IPS-15b (cell line): ENCODE measurements around the gene ELOVL1.

ENCODE experiments used
- H3K27me3 ChIP-seq: one replicate; pipeline ENCODE4 v1.6.1; 2013; ENCODE audit warnings: low read length; ENCODE audit not compliant: control insufficient read depth, insufficient read depth
- H3K36me3 ChIP-seq: one replicate; pipeline ENCODE4 v1.6.1; 2013; ENCODE audit warnings: low read length; ENCODE audit not compliant: control insufficient read depth, insufficient read depth
- H3K4me1 ChIP-seq: one replicate; pipeline ENCODE4 v1.6.1; 2013; ENCODE audit warnings: mild to moderate bottlenecking, low read length; ENCODE audit not compliant: control insufficient read depth, insufficient read depth
- H3K4me3 ChIP-seq: one replicate; pipeline ENCODE4 v1.5.1; 2013; ENCODE audit warnings: low read depth, low read length
- H3K9ac ChIP-seq: one replicate; pipeline ENCODE4 v1.6.1; 2013; ENCODE audit warnings: low read depth, mild to moderate bottlenecking, low read length
- H3K9me3 ChIP-seq: one replicate; pipeline ENCODE4 v1.6.1; 2013; ENCODE audit warnings: mild to moderate bottlenecking, low read length; ENCODE audit not compliant: control insufficient read depth, insufficient read depth

The ELOVL1 gene

DNA sequence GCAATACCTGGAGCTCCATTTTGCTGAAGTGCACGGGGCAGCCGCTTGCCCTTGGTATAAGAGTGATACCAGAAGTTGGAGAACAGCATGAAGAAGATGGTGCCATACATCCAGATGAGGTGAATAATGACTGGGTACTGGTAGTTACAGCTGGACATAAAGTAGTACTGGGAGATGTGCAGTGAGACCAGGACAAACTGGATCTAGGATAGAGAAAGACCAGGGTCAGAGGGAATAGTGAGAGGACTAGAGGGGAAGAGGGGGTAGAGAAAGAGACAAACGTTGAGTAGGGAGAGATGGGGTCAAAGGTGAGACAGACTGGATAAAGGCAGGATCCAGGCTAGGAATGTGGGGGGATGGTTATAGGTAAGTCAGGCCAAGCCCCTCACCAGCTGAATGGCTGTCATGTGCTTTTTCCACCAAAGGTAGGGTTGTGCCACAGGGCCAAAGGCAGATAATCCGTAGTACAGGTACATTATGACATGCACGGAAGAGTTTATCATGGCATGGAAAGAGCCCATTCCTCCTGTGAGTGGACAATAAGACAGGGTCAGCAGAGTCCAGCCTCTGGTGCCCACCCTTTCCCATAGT, 3.8 kb downstream of the ELOVL1 start:
- Histone ChIP-seq H3K36me3 (peaks cover 52% of the 10 kb centered on the region), H3K9ac (no peak overlapping the region), H3K4me1 (peaks cover 15% of the 10 kb centered on the region)

DNA sequence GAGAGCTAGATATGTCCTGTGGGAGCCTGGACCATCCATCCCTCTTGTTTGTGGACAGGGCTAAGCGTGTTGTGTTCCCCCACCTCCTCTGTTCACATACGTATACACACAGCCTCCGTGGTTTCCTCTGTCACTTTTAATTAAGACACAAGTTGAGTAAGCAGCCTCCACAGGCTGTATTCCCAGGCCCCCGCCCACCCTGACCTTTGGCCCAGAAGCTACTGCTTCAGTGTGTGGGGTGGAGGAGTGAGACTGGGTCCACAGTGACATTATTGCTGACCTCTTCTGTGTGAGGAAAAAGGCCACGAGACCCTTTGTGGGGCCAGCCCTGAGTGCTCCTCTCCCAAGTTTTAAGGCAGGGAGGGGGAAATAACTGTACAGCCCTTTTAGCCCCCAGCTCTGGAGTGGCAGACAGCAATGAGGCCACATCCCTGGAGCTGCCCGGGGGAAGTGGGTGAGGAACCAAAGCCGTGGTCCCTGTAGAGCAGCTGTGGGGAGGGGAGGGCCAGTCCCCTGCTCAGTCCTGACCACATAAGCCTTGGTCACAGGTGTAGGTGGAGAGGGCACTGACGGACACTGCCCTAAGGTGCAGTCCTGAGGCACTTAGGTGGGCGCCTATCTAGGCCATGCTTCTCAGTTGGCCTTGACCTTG, 4.4 kb downstream of the ELOVL1 start:
- H3K9me3 ChIP-seq = no peaks in the 10 kb centered on the region
- no peak overlapping the region for H3K4me3 ChIP-seq
- peaks cover 15% of the 10 kb centered on the region for H3K4me1 ChIP-seq
- peaks cover 52% of the 10 kb centered on the region for H3K36me3 ChIP-seq
- no peaks in the 10 kb centered on the region for H3K27me3 ChIP-seq
- no peak overlapping the region for H3K9ac ChIP-seq

More for the DNA sequence above, 3.8 kb downstream of the ELOVL1 start:
- H3K27me3 ChIP-seq = no peaks in the 10 kb centered on the region
- no peak overlapping the region for H3K4me3 ChIP-seq
- no peaks in the 10 kb centered on the region for H3K9me3 ChIP-seq

DNA sequence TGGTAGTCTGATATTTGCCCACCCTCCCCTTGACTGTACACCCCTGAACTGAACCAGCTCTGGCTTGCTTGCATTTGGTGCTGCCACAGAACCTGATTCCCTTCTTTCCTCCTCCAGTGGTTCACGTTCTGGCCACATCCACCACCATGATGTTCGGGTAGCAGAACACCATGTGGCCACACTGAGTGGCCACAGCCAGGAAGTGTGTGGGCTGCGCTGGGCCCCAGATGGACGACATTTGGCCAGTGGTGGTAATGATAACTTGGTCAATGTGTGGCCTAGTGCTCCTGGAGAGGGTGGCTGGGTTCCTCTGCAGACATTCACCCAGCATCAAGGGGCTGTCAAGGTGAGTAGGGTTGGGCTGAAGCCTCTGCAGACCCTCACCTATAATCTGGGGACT, 7.2 kb downstream of the ELOVL1 start:
- Histone ChIP-seq H3K9me3 (no peaks in the 10 kb centered on the region), H3K4me3 (peak overlapping the region; percentile 94), H3K4me1 (peaks cover 8% of the 10 kb centered on the region), H3K9ac (no peak overlapping the region), H3K36me3 (peaks cover 52% of the 10 kb centered on the region), H3K27me3 (no peaks in the 10 kb centered on the region)

DNA sequence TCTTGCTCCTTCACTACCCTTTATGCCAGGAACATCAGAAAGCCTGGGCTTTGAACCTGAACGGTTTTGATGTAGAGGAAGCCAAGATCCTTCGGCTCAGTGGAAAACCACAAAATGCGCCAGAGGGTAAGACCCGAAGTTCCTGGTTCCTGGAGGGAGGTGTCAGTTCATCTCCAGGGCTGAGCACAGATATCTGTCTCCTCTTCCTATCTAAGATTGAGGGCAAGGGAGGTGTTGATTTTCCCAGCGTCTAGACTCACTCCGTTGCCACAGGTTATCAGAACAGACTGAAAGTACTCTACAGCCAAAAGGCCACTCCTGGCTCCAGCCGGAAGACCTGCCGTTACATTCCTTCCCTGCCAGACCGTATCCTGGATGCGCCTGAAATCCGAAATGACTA, 8.1 kb downstream of the ELOVL1 start:
- Histone ChIP-seq H3K4me1 (peaks cover 8% of the 10 kb centered on the region), H3K4me3 (peak overlapping the region; percentile 94), H3K9ac (peak overlapping the region; percentile 89), H3K9me3 (no peaks in the 10 kb centered on the region), H3K36me3 (peaks cover 46% of the 10 kb centered on the region), H3K27me3 (no peaks in the 10 kb centered on the region)

DNA sequence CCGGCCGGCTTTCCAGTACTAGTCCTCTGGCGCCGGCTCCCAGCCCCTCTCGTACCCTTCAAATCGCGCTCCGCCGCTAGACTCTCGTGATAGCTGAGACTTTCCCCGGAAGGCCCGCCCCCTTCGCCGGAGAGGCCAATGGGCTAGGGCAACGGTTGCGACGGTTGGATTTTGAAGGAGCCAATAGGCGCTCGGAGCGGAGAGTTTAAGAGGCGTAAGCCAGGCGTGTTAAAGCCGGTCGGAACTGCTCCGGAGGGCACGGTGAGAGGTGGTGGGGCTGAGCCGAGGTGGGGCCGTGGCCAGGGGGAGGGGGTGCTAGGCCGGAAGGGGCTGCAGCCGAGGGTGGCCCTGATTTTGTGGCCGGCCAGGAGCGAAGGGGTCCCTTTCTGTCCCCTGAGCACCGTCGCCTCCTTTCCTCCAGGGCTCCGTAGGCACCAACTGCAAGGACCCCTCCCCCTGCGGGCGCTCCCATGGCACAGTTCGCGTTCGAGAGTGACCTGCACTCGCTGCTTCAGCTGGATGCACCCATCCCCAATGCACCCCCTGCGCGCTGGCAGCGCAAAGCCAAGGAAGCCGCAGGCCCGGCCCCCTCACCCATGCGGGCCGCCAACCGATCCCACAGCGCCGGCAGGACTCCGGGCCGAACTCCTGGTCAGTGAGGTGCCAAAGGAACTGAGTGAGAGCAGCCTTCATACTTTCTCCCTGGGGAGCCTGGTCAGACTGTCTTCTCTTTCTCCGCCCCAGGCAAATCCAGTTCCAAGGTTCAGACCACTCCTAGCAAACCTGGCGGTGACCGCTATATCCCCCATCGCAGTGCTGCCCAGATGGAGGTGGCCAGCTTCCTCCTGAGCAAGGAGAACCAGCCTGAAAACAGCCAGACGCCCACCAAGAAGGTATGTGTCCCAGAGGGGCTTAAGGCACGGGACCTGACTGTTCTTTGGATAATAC, 8.8 kb downstream of the ELOVL1 start, which contains the start of gene CDC20:
TSS of gene CDC20 (plus strand) at position 236 of the 948 bp plus-strand sequence. CDS start at position 471, 235 bp downstream.
- peaks cover 8% of the 10 kb centered on the region for H3K4me1 ChIP-seq
- peak within 1 kb of the TSS; percentile 94 for H3K9ac ChIP-seq
- H3K4me3 ChIP-seq = peak within 1 kb of the TSS; percentile 94
- peaks cover 42% of the 10 kb centered on the region for H3K36me3 ChIP-seq
- H3K27me3 ChIP-seq = no peaks in the 10 kb centered on the region
- no peaks in the 10 kb centered on the region for H3K9me3 ChIP-seq

DNA sequence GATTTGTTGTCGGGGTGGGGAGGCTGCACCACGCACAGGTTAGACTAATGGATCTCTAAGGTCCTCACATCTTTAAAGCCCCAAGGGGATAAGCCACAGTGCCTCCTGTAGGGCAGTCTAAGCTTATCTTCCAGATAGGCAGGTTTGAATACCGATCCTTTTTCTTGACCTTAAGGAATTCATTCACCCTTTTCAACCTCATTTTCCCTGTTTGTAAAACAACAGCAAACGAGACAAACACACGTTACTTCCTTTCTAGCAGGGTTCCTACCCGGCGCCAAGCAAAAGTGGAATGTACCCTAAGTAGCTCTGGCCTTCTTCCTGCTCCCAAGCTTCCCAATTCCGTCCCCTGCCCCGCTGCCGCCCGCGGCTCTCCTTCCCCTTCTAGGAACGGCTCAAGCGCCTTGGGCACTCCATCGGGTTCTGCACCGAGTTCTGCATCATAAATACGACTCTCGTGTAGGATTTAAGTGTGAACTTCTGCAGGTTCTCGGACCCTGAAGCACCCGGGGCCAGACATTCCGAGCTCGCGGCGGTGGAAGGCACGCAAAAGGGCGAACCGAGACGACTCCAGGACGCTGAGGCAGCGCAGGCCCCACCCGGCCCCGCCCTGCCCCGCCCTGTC, 9.6 kb downstream of the ELOVL1 start:
- Histone ChIP-seq H3K4me3 (peak overlapping the region; percentile 91), H3K9me3 (no peaks in the 10 kb centered on the region), H3K4me1 (peaks cover 8% of the 10 kb centered on the region), H3K36me3 (peaks cover 37% of the 10 kb centered on the region), H3K9ac (peak overlapping the region; percentile 94), H3K27me3 (no peaks in the 10 kb centered on the region)

DNA sequence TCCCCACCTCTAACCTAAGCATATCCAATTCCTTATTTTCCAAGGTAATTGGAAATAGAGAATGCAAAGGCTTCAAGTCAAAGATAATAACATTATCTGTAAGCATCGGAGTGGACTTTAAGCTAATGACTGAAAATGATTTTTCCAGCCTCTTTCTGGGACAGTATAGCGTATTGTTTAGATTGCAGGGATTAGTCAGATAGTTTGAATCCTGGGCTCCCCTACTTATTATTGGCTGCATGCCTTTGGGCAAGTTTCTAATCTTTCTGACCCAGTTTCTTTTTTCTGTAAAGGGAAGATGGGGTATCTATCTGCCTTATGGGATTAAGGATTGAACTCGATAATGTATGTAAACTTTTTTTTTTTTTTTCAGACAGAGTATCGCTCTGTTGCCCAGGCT, 10.6 kb downstream of the ELOVL1 start:
- peaks cover 31% of the 10 kb centered on the region for H3K36me3 ChIP-seq
- H3K4me3 ChIP-seq = no peak overlapping the region
- H3K9me3 ChIP-seq = no peaks in the 10 kb centered on the region
- peaks cover 8% of the 10 kb centered on the region for H3K4me1 ChIP-seq
- H3K27me3 ChIP-seq = no peaks in the 10 kb centered on the region
- no peak overlapping the region for H3K9ac ChIP-seq

DNA sequence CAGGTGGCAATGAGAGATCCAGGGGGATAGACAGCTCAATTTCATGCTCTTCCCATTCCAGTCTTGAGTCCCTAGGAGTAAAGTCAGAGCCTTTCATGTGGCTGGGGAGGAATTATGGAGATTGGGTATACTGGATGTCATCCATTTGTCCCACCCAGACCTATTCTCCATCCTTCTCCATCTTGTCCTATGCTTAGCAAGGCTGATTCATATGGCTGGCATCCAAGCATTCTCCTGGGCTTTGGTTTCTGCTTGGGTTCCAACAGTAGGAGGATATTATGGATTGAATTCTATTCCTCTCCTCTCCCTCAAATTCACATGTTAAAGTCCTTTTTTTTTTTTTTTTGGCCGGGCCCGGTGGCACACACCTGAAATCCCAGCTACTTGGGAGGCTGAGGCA, 12.9 kb downstream of the ELOVL1 start:
- Histone ChIP-seq H3K9me3 (no peaks in the 10 kb centered on the region), H3K27me3 (no peaks in the 10 kb centered on the region), H3K4me1 (peaks cover 7% of the 10 kb centered on the region), H3K36me3 (peaks cover 9% of the 10 kb centered on the region), H3K4me3 (no peak overlapping the region), H3K9ac (no peak overlapping the region)

DNA sequence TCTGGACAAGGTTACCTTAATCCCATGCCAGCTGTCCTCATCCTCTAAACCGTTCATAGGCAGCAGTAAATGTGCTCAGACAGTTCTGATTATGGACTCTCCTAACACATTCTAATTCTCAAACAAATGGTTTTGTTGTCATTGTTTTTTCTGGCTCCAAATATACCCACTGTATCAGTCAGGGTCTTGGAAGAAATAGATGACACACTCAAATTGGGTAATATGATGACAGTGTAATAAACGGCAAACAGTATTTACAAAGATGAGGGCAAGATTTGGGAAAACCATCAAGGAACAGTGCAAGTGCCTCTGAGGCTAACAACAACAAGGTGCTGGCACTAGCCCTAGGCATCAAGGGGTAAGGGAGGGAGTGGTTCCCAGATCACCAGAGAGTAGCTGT, 13.3 kb downstream of the ELOVL1 start:
- H3K4me1 ChIP-seq = peaks cover 9% of the 10 kb centered on the region
- H3K9me3 ChIP-seq = no peaks in the 10 kb centered on the region
- no peak overlapping the region for H3K4me3 ChIP-seq
- H3K36me3 ChIP-seq = peaks cover 4% of the 10 kb centered on the region
- H3K9ac ChIP-seq = no peak overlapping the region
- H3K27me3 ChIP-seq = no peaks in the 10 kb centered on the region

DNA sequence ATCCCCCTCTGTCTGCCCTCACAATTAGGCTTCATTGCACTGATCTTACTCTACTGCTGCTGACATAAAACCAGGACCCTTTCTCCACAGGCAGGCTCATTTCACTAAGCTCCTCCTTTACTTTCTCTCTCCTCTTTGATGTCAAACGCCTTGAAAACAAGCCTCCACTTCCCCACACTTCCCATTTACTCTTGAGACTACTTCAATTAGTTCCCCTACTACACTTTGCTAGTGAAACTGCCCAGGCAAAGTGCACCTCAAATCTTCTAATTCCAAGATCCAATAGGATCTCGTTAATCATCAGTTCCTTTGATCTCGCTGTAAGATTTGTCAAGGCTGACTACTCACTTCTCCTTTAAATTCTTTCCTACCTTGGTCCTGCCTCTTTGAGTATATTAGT, 14.9 kb downstream of the ELOVL1 start:
- Histone ChIP-seq H3K4me1 (peaks cover 10% of the 10 kb centered on the region), H3K4me3 (no peak overlapping the region), H3K36me3 (no peaks in the 10 kb centered on the region), H3K9me3 (no peaks in the 10 kb centered on the region), H3K27me3 (peaks cover 5% of the 10 kb centered on the region), H3K9ac (no peak overlapping the region)

DNA sequence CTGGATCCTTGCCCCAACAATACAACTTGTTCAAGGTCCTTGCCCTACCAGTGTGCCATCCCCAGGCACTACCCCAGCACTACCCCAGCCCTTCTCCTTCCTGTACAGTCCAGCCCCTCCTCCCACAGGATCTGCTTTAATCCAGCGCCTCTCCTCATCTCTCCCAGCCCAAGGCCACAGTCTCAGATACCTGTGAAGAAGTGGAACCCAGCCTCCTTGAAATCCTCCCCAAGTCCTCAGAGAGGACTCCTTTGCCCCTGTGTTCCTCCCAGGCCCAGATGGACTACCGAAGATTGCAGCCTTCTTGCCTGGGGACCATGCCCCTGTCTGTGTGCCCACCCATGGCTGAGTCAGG, 15.5 kb downstream of the ELOVL1 start:
- H3K4me1 ChIP-seq = peaks cover 10% of the 10 kb centered on the region
- H3K36me3 ChIP-seq = no peaks in the 10 kb centered on the region
- H3K9ac ChIP-seq = no peak overlapping the region
- H3K9me3 ChIP-seq = no peaks in the 10 kb centered on the region
- H3K4me3 ChIP-seq = no peak overlapping the region
- peaks cover 10% of the 10 kb centered on the region for H3K27me3 ChIP-seq
